Smooth muscle cell of the brain vasculature (primary cell): ENCODE results near the gene SLC44A1.
A peak's percentile ranks its signal among the peaks of the same experiment; 100 is the strongest.

Experiments
- DNase-seq: peaks from one replicate; pipeline ENCODE4 v3.0.0-alpha.2; 2012; ENCODE audit warnings: low read depth, low spot score

The SLC44A1 gene

DNA sequence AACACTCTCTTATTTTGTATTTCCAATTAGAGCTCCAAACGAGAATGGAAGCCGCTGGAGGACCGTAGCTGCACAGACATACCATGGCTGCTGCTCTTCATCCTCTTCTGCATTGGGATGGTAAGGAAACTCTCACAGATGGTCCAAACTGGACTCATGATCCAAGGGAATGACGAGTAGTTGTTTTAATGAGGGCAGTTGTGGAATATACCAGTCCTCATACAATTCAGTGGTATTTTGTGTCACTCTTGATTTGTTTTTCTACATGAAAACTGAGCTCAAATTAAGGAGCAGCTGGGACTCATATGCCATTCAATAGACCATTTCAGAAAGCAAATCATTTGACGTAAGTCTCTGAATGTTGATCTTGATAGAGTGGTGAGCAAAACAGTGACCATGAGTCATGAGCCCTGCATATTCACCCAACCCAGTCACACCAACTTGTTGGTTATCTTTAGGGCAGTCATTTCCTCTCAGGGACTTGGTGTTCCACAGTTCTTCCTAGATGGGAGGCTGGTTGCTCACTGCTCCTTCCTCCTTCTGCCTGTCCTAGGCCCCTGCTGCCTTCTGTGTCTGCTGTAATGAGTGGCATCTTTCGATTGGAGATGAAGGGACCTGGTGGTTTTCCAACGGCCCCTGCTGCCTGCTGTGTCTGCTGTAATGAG is 54.9 kb downstream of the SLC44A1 start:
- peak; percentile 61 for DNase-seq

DNA sequence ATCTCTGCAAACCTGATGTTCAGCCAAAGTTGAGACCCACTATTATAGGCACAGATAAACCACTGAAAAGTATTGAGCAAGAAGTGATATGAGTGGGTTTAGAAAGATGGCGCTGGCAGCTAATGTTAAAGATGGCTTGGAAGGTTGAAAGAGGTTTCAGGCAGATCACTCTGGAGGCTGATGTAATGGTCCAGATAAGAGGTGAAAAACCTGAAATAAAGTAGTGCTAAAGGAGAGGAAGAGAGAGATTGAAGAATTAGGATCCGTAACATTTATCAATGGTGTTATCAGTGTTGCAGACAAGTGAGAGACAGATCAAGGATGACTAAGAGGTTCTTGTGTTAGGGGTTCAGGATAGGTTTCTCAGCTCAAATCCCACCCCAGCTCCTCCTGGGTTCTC is 58.3 kb downstream of the SLC44A1 start:
- DNase-seq, result no peak

DNA sequence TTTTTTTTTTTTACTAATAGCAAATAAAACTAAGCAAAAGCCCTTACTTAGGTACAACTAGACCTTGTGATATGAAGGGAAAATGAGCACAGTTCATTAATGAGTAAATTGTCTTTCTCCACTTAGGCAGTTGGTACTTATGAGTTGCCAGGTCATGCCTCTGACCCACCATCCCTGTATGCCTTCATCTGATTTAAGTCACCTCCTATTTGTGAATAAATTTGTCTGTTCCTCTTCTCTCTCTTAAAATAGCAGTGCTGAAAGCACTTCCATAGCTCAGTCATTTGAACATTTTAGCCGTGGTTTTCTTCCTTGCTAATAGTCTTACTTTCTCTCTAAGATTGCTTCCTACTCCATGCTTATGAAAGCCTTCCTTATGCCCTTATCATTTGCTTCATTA is 61.4 kb downstream of the SLC44A1 start:
- DNase-seq, result no peak

DNA sequence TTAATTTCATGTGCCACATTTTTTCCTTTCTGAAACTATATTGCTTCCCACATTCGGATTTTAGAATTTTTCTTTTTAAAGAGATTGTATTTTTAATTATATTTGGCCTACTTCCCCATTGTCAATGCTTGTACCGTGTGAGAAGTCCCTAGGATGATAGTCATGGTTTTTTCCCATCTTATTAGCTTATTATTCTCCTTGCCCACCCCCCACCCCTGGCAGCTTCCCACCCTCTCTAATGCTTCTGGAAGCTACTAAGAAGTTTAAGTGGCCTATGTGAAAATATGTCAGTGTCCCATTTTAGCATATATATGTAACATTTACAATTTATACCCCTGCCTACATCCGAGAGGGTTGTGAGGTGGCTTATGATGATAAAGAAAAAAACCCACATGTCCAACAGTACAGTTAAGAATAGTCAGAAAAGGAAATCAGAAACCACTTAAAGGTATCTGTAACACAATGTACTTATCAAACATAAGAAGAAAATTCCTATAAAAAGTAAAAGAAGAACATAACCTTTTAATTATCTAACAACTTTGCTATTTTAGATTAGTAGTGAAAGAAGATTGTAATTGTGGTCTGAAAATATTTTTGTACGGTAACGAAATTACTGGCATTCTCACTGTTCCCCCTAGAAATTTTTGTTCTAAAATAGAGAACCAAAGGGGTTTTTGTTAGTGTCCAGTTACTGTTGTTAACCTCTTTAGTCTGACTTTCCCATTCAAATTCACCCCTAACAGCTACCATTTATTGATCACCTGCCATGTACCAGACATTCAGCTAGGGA is 62.1 kb downstream of the SLC44A1 start:
- DNase-seq, result no peak

DNA sequence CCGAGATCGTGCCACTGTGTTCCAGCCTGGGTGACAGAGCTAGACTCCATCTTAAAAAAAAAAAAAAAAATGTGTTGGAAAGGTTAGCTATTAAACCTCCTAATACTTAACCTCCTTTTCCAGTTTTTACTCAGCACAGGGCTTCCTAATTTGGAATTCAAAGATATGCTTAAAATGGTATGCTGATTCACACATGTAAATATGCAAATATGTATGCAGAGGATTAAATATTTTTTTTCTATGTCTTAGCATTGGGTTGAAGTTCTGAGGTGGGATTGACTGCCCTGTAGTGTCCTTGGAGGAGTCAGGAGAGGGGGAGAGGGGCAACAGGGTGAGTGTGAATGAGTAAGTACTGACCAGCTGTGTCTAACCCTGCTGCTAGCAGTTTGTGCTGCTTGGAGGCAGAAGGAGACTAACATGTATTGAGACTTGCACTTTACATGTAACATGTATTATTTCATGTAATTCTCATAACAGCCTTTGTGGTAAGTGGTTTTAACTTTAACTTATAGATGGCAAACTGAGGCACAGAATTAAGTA is 63.2 kb downstream of the SLC44A1 start:
- DNase-seq, result no peak

DNA sequence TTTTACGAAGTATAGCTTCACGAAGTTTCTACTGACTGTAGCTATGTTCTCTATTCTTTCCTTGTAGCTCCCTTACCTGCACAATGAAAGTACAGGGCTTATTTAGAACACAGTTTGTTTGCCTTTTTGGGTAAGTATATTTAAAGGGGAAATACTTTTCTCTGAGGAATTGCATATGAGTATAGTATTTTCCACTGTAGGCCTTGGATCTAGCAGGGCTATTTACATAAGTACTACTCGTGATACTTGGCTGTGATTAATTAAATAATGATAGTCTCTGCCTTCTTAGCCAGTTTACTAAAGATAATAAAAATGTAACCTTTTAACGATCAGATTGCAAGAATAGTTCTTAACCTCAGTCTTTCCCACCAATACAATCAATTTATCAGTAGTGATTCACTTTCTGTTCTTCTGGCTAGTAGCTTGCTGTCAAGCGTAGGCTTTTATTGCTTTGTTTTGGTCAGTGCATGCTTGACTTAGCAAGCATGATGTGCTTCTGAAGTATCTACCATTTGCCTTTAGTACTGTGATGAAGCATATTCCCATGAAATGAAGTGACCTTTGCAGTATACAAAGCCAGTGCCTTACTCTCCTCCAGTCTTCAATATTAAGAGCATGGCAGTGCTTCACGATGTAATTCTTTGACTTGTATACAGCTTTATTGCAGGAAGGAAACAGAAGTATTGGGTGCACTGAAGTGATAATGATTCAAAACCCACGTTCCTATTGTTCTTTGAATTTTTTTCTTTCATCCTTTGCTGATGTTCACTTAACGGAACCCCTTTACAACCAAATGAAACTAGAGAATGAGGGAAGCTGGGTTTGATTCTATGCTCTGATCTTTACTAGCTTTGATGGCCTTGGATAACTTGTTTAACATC is 64.2 kb downstream of the SLC44A1 start:
- DNase-seq, result no peak

DNA sequence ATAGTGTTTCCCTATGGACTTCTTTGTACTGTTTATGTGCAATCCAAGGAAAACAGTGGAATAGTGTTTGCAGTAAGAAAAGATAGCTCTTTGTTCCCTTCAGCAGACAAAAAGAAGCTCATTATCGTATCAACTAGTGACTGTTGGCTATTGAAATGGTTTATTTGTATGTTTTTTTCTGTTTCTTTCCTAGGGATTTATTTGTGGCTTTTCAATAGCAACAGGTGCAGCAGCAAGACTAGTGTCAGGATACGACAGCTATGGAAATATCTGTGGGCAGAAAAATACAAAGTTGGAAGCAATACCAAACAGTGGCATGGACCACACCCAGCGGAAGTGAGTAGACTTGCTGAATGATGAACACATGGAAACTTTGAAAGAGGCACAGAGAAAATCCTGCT is 65.1 kb downstream of the SLC44A1 start:
- DNase-seq, result no peak

DNA sequence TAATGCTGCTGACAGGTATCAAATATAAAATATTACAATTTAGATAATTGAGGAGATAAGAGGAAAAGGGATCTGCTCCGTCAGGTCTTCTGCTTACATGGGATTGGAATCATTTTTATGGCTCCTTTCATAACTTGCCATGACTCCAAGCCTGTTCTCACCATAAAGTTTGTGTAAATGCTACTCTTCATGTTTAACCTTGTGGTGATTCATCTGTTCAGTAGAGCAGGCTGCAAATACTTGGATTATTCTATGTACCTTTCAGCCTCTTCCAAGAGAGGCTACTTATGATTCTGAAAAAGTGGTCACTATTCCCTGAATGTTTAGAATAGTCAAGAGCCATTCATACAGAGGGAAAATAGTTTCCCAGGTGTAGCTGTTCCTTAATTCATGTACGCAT is 66.9 kb downstream of the SLC44A1 start:
- no peak for DNase-seq

DNA sequence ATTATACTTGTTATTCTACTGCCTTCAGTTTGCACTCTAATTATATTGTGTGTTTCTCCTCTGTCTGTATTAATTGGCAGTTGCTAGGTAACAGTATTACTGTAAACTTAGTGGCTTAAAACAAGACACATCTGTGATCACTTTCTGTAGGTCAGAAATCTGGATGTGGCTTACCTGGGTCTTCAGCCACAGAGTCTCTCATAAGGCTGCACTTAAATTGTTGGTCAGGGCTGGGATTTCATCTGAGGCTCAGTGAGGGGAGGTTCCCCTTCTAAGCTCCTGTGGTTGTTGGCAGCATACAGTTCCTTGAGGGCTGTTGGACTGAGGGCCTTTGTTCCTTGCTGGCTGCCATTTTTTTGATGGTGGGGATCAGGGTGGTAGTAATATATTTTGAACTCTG is 68.8 kb downstream of the SLC44A1 start:
- DNase-seq, result no peak

DNA sequence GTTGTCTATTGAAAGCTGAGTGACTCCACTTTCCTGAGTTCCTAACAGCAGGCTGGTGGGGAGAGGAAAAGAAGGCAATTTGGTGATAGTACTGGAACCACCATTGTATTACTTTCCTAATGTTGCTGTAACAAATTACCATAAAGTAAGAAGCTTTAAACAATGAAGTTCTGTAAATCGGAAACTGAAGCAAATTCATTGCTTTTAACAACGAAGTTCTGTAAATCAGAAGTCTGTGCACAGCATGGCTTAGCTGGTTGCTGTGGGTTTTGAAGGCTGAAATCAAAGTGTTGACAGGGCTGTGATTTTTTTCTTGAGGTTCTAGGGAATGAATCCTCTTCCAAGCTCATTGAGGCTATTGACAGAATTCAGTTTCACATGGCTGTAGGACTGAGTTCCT is 72.3 kb downstream of the SLC44A1 start:
- DNase-seq, result no peak

DNA sequence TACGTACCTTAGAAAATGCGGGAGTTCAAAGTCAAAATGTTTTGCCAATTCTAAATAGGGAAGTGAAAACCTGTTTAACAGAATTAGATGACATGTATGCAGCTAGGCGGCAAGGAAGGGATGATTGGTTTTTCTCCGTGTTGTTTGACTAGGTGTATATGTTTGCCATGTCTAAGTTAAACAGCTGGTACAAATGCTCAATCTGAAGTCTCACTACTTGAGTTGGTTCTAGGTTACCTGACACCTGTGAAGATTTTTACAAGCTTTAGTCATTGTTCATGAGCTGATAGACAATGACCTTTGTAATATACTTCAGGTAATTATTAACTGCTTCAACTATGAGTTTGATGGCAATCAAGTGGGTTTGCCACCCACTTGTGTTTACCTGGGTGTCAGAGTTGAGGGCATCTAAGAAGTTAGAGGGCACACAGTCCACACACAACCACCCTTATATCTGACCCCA is 74.3 kb downstream of the SLC44A1 start:
- no peak for DNase-seq

DNA sequence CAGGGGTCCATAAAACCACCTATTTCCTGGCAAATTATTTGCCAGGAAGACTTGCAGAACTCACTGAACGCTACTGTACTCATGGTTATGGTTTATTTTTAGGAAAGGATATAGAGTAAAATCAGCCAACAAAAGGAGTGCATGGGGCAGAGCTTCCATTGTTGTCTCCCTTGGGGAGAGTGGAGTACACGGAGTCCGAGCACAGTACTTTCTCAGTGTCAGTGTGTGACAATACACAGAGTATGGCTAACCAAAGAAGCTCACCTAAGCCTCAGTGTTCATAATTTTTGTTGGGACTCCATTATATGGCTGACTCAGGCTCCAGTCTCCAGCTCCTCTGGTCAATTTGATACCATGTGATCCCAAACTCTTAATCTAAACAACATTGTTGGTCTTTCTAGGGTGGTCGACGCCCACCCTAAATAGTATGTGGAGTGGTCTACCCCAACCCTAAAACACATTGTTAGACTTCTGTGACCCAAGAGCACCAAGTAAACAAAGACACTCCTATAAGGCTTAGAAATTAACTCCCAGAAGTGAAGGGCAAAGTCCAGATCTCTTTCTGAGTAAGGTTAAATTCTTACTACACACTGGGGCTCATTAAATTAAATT is 74.9 kb downstream of the SLC44A1 start:
- no peak for DNase-seq

DNA sequence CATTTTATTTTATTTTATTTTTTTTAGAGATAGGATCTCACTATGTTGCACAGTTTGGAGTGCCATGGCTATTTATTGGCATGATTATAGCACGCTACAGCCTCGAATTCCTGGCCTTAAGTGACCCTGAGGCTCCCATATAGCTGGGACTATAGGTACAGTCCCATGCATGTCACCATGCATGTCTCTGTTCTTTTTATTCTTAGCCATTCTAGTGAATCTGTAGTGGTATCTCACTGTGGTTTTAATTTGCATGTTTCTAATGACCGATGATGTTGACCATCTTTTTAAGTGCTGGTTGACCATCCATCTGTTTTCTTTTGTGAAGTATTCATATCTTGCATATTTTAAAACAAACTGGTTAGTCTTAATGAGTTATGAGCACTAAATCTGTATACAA is 76.1 kb downstream of the SLC44A1 start:
- DNase-seq, result no peak

DNA sequence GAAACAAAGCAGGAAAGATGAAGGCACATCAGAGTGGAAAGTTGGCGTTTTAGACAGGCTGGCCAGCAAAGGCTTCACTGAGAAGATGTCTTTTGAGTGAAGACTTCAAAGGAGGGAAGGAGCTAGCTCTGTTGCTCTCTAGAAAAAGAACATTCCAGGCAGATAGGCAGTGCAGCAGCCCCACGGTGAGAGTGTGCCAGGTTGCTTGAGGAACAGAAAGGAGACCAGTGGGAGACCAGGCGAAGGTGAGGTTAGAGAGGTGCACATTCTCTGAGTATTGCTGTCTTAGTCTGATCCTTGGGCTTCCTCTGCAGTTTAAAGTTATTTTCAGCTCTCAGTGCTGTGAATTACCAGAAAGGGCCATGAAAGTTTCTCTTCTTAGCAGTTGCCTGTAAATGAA is 83.8 kb downstream of the SLC44A1 start:
- no peak for DNase-seq

DNA sequence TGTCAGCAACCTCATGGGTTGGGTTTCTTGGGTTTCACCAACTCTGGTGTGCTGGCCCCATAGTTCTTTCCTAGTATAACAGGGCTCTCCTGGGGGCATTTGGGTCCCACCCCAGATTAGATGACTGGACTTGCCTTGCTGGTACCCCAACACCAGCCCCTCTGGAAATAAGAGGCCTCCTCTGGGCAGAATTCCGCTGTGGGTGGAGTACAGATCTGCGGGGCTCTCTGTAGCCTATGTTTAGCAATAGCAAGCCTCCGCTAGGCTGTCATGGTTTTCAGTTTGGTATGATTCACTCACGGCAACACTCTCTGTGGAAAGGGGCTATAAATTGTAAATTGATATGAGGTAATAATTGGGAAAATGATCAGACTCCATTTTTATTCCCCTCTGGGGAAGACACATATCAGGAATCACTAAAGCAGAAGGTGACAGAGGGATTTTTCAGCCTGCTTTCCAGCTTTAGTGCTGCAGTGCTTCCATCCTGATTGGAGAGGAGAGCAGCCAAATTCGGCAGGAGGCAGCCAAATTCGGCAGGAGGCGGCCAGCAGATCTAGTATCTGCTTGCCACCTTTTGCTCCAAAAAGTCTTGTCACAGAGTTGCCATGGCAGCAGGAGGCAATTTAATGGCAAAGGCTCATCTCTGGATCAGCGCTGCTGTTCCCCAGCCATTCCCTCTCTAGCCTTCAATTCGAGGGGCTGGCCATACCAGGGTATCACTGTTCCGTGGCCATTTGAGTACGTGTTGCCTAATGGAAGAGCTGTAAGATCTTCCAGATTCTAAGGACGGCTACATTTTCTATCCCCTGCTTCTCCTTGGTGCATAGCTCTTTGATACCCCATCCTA is 84.6 kb downstream of the SLC44A1 start:
- DNase-seq, result no peak

DNA sequence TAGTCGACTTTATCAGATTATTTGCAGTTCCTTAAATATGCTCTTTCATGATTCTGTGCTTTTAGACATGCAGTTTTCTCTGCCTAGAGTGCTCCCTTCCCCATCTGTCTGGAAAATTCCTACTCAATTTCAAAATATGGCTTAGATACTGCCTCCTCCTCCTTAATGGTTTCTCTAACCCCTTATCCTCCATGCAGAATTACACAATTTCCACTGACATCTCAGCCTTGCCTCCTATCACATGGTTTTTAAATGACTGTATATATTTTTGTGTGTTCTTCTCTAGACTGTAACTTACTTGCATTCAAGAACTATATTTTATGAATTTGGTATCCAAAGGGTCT is 85.2 kb downstream of the SLC44A1 start:
- DNase-seq, result no peak

DNA sequence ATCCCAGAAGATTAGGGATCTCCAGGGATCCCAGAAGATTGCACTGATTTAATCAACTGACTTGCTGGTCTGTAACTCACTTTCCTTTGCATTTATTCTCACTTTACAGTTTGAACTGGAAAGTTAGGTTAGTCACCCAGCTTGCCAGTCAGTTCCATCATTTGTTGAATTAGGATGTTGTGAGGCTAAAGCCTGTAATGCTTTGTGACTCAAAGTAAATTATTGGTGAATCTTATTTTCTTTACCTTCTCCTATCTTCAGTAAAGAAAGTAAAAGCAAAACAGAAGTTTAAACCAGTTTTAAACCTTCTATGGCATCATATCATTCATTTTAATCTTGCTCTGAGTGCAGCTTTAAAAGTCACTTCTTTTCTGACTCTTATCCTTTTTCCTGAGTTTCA is 85.8 kb downstream of the SLC44A1 start:
- no peak for DNase-seq

DNA sequence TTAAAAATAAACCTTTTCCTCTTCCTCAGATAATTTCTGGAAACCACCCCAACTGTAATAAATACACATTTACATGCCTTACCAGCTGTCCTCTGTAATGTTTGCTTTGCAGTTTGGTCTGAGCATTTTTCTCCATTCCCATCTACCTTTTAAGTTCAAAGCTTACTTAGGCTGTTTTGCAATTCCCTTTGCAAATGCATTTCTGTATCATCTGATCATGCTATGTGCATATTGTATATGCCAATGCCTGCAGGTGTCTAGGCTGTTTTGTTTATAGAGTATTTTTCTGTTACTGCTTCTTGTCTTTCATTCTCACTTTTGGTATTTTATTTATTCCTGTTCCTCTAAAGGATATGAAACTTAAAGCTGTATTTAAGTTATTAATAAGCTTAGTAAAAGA is 86.3 kb downstream of the SLC44A1 start:
- no peak for DNase-seq

DNA sequence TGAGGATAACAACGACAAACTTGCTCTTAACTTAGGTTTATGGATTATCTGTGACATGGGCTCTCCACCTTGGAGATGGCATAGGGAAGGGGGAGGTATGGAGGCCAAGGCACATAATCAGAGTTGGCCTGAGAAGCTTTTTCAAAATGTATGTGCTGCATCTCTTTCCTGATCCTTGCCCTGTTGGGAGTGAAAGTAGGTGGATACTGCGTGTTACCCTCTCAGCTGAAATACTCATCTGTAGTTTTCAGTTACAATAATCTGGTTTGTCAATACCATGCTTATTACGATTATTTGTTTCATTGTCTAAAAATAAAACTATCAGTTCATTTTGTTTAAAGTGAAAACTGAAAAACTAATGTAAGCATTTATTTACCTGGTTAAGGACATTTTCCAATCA is 86.7 kb downstream of the SLC44A1 start:
- no peak for DNase-seq

DNA sequence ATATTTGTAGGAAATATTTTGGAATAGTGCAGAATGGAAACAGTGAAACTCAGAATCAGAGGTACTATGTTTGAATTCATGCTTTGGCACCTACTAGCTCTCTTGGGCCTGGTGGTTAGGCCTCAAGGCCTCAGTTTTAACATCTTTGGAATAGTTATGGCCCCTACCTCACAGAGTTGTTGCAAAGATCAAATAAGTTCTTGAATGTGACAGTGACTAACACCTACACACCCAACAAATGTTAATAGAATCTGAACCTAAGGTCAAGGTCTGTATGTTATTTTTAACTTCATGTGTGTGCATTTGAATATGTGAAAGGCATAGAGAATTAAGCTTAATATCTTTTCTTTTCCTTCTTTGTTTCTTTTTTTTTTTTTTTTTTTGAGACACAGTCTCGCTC is 87.3 kb downstream of the SLC44A1 start:
- no peak for DNase-seq

DNA sequence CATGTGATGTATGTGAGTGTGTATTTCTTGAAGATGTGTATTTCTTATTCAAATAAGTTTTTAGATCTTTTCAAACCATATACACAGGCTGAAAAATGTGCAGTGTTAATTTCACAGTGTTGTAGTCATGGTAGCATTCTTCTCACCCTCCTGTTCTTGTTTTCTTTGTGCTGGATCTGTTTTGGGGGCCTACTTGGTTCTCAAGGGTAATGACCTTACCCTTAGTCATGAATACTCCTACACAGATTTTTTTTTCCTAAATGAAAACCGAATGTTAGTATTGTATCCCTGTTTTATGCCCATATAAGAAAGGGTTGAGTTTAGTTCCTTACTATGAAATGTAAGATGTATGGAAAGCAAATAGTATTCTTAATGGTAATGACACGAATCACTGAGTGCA is 88.0 kb downstream of the SLC44A1 start:
- DNase-seq, result no peak
